GM12878 (cell line): Measurements from ENCODE around the gene NF1. TPM values are rescaled to one million over a fixed set of nuclear protein-coding genes. Genes with fewer than 3 reads are reported as not detected.

Experiments used
- ATAC-seq: fragments of 200-7000 bp; cut with Tn5 transposase; 3 replicates; pipeline ENCODE4 v1.9.1; 2020; ENCODE audit warnings: mild to moderate bottlenecking, moderate library complexity
- BruUV-seq: library from RNA; stranded (reverse); fragments of 400-500 nt; replicated peaks from 2 replicates; lab custom pipeline; 2021; lab: Mats Ljungman, UMichigan
- CTCF ChIA-PET: fragments of 300-600 bp; sonication (Branson Sonifier 250); formaldehyde crosslinking; extraction: SDS; loops from one replicate; lab custom pipeline; 2021; ENCODE audit warnings: inconsistent platforms; lab: Yijun Ruan, JAX
- POLR2A ChIA-PET: fragments of 350-600 bp; formaldehyde crosslinking; extraction: SDS; loops from one replicate; lab custom pipeline; 2021; ENCODE audit warnings: inconsistent platforms; lab: Charles Lee
- RAD21 ChIA-PET: fragments of 300-600 bp; sonication (Branson Sonifier 250); formaldehyde crosslinking; loops from one replicate; lab custom pipeline; 2023; ENCODE audit warnings: antibody characterized with exemption; ENCODE audit not compliant: unreplicated experiment; lab: Charles Lee
- SMC1A ChIA-PET: fragments of 300-600 bp; sonication (Branson Sonifier 250); formaldehyde crosslinking; loops from one replicate; lab custom pipeline; 2023; ENCODE audit not compliant: unreplicated experiment, uncharacterized antibody; lab: Charles Lee
- DNase-seq: peaks from one replicate; pipeline ENCODE4 v3.0.0-alpha.2; 2011; ENCODE audit warnings: low read depth, low spot score
- FAIRE-seq: peaks from 3 replicates; lab custom pipeline; 2011; peaks lifted over from hg19 to GRCh38; lab: Jason Lieb, UNC
- H2AFZ ChIP-seq: 2 replicates; pipeline ENCODE4 v1.6.0; 2011; ENCODE audit warnings: low read depth, low read length, control low read depth; ENCODE audit not compliant: control insufficient read depth
- H3K27ac ChIP-seq: 2 replicates; pipeline ENCODE4 v1.5.1; 2011; ENCODE audit warnings: control low read depth; ENCODE audit not compliant: control insufficient read depth, insufficient read depth
- H3K27me3 ChIP-seq, 2 experiments: replicated peaks in 1 of 2; 2 replicates each; pipeline versions ENCODE4 v1.6.0 to v1.6.1; 2011; ENCODE audit warnings: low read length in 1 of 2; ENCODE audit not compliant: control insufficient read depth in 2 of 2, insufficient read depth in 2 of 2
- H3K36me3 ChIP-seq, 2 experiments: 2 replicates each; pipeline ENCODE4 v1.5.1; 2011; ENCODE audit warnings: low read length in 1 of 2; ENCODE audit not compliant: control insufficient read depth in 2 of 2, insufficient read depth in 2 of 2
- H3K4me1 ChIP-seq: 2 replicates; pipeline ENCODE4 v1.6.1; 2011; ENCODE audit warnings: mild to moderate bottlenecking, low read length, moderate library complexity, mixed read lengths; ENCODE audit not compliant: control insufficient read depth, insufficient read depth
- H3K4me2 ChIP-seq: 2 replicates; pipeline ENCODE4 v1.6.0; 2011; ENCODE audit warnings: control low read depth; ENCODE audit not compliant: control insufficient read depth, insufficient read depth
- H3K4me3 ChIP-seq: fragments of 200-600 bp; sonication (generic); 2 replicates; pipeline ENCODE4 v1.5.1; 2016
- H3K79me2 ChIP-seq: 2 replicates; pipeline ENCODE4 v1.6.0; 2011; ENCODE audit warnings: low read length; ENCODE audit not compliant: control insufficient read depth, insufficient read depth
- H3K9ac ChIP-seq: 2 replicates; pipeline ENCODE4 v1.8.0; 2011; ENCODE audit warnings: low read length, control low read depth, mixed read lengths; ENCODE audit not compliant: control insufficient read depth, insufficient read depth
- H3K9me3 ChIP-seq: replicated peaks from 3 replicates; pipeline ENCODE4 v1.5.1; 2011; ENCODE audit warnings: mild to moderate bottlenecking, low read length; ENCODE audit not compliant: control insufficient read depth, insufficient read depth
- H4K20me1 ChIP-seq: 2 replicates; pipeline ENCODE4 v1.6.0; 2011; ENCODE audit not compliant: control insufficient read depth, insufficient read depth
- CHD2 ChIP-seq: IDR thresholded peaks from 2 replicates; pipeline ENCODE4 v1.6.1; 2011; ENCODE audit warnings: low read depth, low read length, improper control_type of control experiment, borderline replicate concordance
- DPF2 ChIP-seq: fragments of 450-650 bp; IDR thresholded peaks from 2 replicates; pipeline ENCODE4 v1.6.1; 2017; ENCODE audit warnings: mild to moderate bottlenecking
- EP300 ChIP-seq, 2 experiments: fragments of 150-350 bp in 1 of 2; IDR thresholded peaks; 2 replicates each; pipeline ENCODE4 v1.6.1; 2011 to 2012; ENCODE audit warnings: low read depth in 2 of 2, low read length in 2 of 2, borderline replicate concordance in 1 of 2, improper control_type of control experiment in 1 of 2, inconsistent platforms in 1 of 2; ENCODE audit not compliant: control insufficient read depth in 1 of 2
- HCFC1 ChIP-seq: fragments of 150-350 bp; IDR thresholded peaks from 2 replicates; pipeline ENCODE4 v1.6.1; 2014; ENCODE audit warnings: low read length
- PAX8 ChIP-seq: fragments of 450-650 bp; IDR thresholded peaks from 2 replicates; pipeline ENCODE4 v1.6.1; 2017; ENCODE audit warnings: mild to moderate bottlenecking, moderate library complexity
- ZNF622 ChIP-seq: fragments of 450-650 bp; IDR thresholded peaks from 2 replicates; pipeline ENCODE4 v1.6.1; 2017; ENCODE audit warnings: mild to moderate bottlenecking, inconsistent platforms
- WGBS: methylation state at CpG from one replicate; pipeline ENCODE4 v1.1.6; 2016; ENCODE audit warnings: low lambda C conversion rate; ENCODE audit not compliant: insufficient replicate concordance, insufficient coverage; ENCODE audit errors: missing lambda C conversion rate; 5-methylcytosine and 5-hydroxymethylcytosine counted together
- in situ Hi-C: fragments of 300-500 bp; cut with MboI; formaldehyde crosslinking; loops from 9 replicates; pipeline ENCODE4 v1.14.3; 2018; ENCODE audit warnings: mixed read lengths
- intact Hi-C: fragments of 100-400 bp; cut with micrococcal nuclease; formaldehyde crosslinking; loops from one replicate; pipeline ENCODE4 v1.14.2; 2022; ENCODE audit not compliant: unreplicated experiment
- polyA plus RNA-seq, 11 experiments: library from polyadenylated mRNA; depleted of rRNA in 4 of 11; unstranded in 6 of 11; stranded (reverse) in 5 of 11; fragments of >200 nt; fragmentation: Nextera tagmentation in 4 of 11; fragmentation: Illumina TruSeq in 1 of 11; extraction: Ambion mirVana in 4 of 11; extraction: Trizol in 1 of 11; gene quantifications; 1 replicate in 1 of 11; 2 replicates in 10 of 11; pipeline versions ENCODE4 v1.2.1 to v1.2.3, GENCODE V29; 2011 to 2016; ENCODE audit warnings: inconsistent platforms in 2 of 11, missing spikeins in 2 of 11, low read depth in 1 of 11
- total RNA-seq, 4 experiments: library from RNA; depleted of rRNA in 3 of 4; stranded (reverse); fragments of >200 nt in 3 of 4; fragmentation: Illumina TruSeq in 1 of 4; extraction: Trizol in 1 of 4; gene quantifications; 2 replicates each; pipeline versions ENCODE4 v1.2.1 to v1.2.3, GENCODE V29; 2013 to 2021

Gene NF1
- total and polyA plus RNA-seq, 10 of the 15 experiments (the other 5 are each of a cell fraction or from before 2014, with no cell fraction given) = 2.5 to 31.8 (median 16.6) TPM

- H3K9ac ChIP-seq = no peak overlapping the region
- no peak overlapping the region for H3K27ac ChIP-seq
- DNase-seq (no peak), FAIRE-seq (no peak), ATAC-seq (no peak)
- H3K9me3 ChIP-seq = no peaks in the 10 kb centered on the region
- BruUV-seq = no TSS peak
- no peaks in the 10 kb centered on the region for H3K27me3 ChIP-seq
- peaks cover 4% of the 10 kb centered on the region; the same call in 1 of the 2 replicates for H3K4me1 ChIP-seq
- peaks cover 31% of the 10 kb centered on the region for H3K79me2 ChIP-seq
- intact Hi-C loops (no loop called here), in situ Hi-C loops (no loop called here)
- TF ChIP-seq PAX8 (no peak), CHD2 (no peak), EP300 (IDR thresholded peaks at IDR 0.05; ENCODE audit: borderline replicate concordance in 1 of 2, control insufficient read depth in 1 of 2, low read depth in 2 of 2, low read length in 2 of 2) (no peak), HCFC1 (no peak), DPF2 (no peak)
- no peaks in the 10 kb centered on the region for H4K20me1 ChIP-seq
- POLR2A ChIA-PET = no interaction called here
- H3K36me3 ChIP-seq = peaks cover 2 to 7% of the 10 kb centered on the region in 2 experiments; a peak in 2 of 4 replicates
- no peak overlapping the region for H3K4me2 ChIP-seq
- RAD21 ChIA-PET = interaction anchor here (0.9 kb wide), 1 partner anchor 103 kb away, joined by 3 read pairs; no protein-coding TSS in a partner anchor
- SMC1A ChIA-PET = interaction anchor here (0.9 to 9.5 kb wide), 4 partner anchors 15 to 308 kb away, joined by 3 to 101 read pairs (median 6); no protein-coding TSS in a partner anchor
- H2AFZ ChIP-seq = no peak overlapping the region
- CTCF ChIA-PET = no interaction called here
- H3K4me3 ChIP-seq = no peak overlapping the region
Observed at GRCh38 chr17:31323551-31323950, 228.8 kb downstream of the NF1 start.

- TF ChIP-seq ZNF622 = no peak
- Histone ChIP-seq H2AFZ (no peak overlapping the region), H3K27me3 (no peaks in the 10 kb centered on the region), H3K9ac (no peak overlapping the region), H3K79me2 (0 out of 2 replicates have a peak, but pooled peaks cover 2% of the 10 kb centered on the region), H3K4me1 (no peaks in the 10 kb centered on the region), H4K20me1 (no peaks in the 10 kb centered on the region), H3K4me2 (no peak overlapping the region), H3K27ac (no peak overlapping the region), H3K9me3 (no peaks in the 10 kb centered on the region), H3K4me3 (no peak overlapping the region), H3K36me3 (peaks cover 2 to 7% of the 10 kb centered on the region in 2 experiments; a peak in 2 of 4 replicates)
- RAD21 ChIA-PET = no interaction called here
- CTCF ChIA-PET = no interaction called here
- no TSS peak for BruUV-seq
- DNase-seq = no peak
- WGBS = 97% methylated on average over 12 of the region's 12 CpGs
- in situ Hi-C loops = no loop called here
- intact Hi-C loops = no loop called here
- POLR2A ChIA-PET = no interaction called here
- SMC1A ChIA-PET = interaction anchor here (1.2 kb wide), 2 partner anchors 40 to 45 kb away, joined by 4 read pairs; no protein-coding TSS in a partner anchor
- no peak for ATAC-seq
- no peak for FAIRE-seq
Observed at GRCh38 chr17:31327534-31328159, 232.9 kb downstream of the NF1 start.
